ENCODE measurements around the gene OR2D2. TPM values are rescaled to one million over a fixed set of nuclear protein-coding genes. Genes with fewer than 3 reads are reported as not detected.

Gene OR2D2
- total RNA-seq, 2 donors from 2014 or later: 1.2 TPM; not detected in 1

GRCh38 chr11:6927030-6927617 lies 34.8 kb upstream of the OR2D2 start:
- intact Hi-C loops (cut with DNase I): no loop called here

GRCh38 chr11:6926208-6927029 lies 34.1 kb upstream of the OR2D2 start, which contains the start of gene ZNF215:
ZNF215 (plus strand) TSS chr11:6926426; CDS start chr11:6932273, 5,847 bp downstream.
- H3K27ac ChIP-seq: peak within 1 kb of the TSS; percentile 55 to 69
- no peaks in the 10 kb centered on the region for H3K36me3 ChIP-seq
- intact Hi-C loops (cut with DNase I): no loop called here
- WGBS: 2% methylated on average over 61 of the region's 61 CpGs
- peak; percentile 33 for DNase-seq (ENCODE audit: low spot score)
- no peaks in the 10 kb centered on the region for H3K4me1 ChIP-seq (replicated peaks)
- TF ChIP-seq POLR2AphosphoS5 (IDR thresholded peaks at IDR 0.05) (no peak), POLR2A (IDR thresholded peaks at IDR 0.05) (no peak)
- TF ChIP-seq, protein P1, sequence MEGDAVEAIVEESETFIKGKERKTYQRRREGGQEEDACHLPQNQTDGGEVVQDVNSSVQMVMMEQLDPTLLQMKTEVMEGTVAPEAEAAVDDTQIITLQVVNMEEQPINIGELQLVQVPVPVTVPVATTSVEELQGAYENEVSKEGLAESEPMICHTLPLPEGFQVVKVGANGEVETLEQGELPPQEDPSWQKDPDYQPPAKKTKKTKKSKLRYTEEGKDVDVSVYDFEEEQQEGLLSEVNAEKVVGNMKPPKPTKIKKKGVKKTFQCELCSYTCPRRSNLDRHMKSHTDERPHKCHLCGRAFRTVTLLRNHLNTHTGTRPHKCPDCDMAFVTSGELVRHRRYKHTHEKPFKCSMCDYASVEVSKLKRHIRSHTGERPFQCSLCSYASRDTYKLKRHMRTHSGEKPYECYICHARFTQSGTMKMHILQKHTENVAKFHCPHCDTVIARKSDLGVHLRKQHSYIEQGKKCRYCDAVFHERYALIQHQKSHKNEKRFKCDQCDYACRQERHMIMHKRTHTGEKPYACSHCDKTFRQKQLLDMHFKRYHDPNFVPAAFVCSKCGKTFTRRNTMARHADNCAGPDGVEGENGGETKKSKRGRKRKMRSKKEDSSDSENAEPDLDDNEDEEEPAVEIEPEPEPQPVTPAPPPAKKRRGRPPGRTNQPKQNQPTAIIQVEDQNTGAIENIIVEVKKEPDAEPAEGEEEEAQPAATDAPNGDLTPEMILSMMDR (IDR thresholded peaks at IDR 0.05): no peak
- H3K9me3 ChIP-seq: no peaks in the 10 kb centered on the region
- peak within 1 kb of the TSS; percentile 50 to 51 for H3K4me3 ChIP-seq
- H3K27me3 ChIP-seq (replicated peaks; ENCODE audit: insufficient read depth): no peaks in the 10 kb centered on the region

More at GRCh38 chr11:6927030-6927617, 34.8 kb upstream of the OR2D2 start:
- Histone ChIP-seq H3K9me3 (no peaks in the 10 kb centered on the region), H3K36me3 (no peaks in the 10 kb centered on the region), H3K27ac (peak overlapping the region; percentile 55 to 69), H3K27me3 (replicated peaks; ENCODE audit: insufficient read depth) (no peaks in the 10 kb centered on the region), H3K4me3 (peak overlapping the region; percentile 50 to 51), H3K4me1 (replicated peaks) (no peaks in the 10 kb centered on the region)
- 6% methylated on average over 11 of the region's 11 CpGs for WGBS
- TF ChIP-seq POLR2A (IDR thresholded peaks at IDR 0.05): no peak
- TF ChIP-seq POLR2AphosphoS5 (IDR thresholded peaks at IDR 0.05): no peak
- TF ChIP-seq, protein P1 (IDR thresholded peaks at IDR 0.05): no peak
- DNase-seq (ENCODE audit: low spot score): no peak

DNA sequence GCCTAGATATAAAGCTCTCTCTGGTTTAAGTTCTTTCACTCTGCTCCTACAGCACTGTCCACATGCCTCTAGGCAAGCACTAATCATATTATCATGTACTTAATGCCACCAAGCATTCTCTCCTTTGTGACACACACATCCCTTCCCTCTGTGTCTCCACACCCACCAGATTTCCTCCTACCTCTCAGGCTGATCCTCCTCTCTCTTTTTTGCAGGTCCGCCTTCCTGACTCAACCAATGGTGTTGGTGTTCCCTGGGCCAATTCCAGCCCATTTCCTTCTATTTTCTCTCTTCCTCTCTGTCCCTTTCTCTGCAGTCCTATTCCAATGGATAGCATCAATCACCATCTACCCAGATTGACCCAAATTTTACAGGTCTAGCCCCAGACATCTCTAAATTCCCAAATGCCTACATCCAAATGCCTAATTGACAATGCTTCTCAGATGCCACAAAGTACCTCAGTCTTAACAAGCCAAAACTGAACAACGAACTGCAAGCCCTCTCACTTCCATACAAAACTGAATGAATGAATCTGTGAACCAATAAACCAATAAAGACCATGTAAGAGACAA lies 33.4 kb upstream of the OR2D2 start:
- DNase-seq (ENCODE audit: low spot score): no peak
- WGBS: 66% methylated on average over 2 of the region's 2 CpGs
- H3K4me3 ChIP-seq: peak overlapping the region; percentile 50 to 51
- no peaks in the 10 kb centered on the region for H3K36me3 ChIP-seq
- H3K9me3 ChIP-seq: no peaks in the 10 kb centered on the region
- peak overlapping the region; percentile 55 to 69 for H3K27ac ChIP-seq
- H3K4me1 ChIP-seq (replicated peaks): no peaks in the 10 kb centered on the region
- no peaks in the 10 kb centered on the region for H3K27me3 ChIP-seq (replicated peaks; ENCODE audit: insufficient read depth)
- intact Hi-C loops (cut with DNase I): no loop called here
- TF ChIP-seq, protein P1 (IDR thresholded peaks at IDR 0.05): no peak
- TF ChIP-seq POLR2A (IDR thresholded peaks at IDR 0.05): no peak
- TF ChIP-seq POLR2AphosphoS5 (IDR thresholded peaks at IDR 0.05): no peak

DNA sequence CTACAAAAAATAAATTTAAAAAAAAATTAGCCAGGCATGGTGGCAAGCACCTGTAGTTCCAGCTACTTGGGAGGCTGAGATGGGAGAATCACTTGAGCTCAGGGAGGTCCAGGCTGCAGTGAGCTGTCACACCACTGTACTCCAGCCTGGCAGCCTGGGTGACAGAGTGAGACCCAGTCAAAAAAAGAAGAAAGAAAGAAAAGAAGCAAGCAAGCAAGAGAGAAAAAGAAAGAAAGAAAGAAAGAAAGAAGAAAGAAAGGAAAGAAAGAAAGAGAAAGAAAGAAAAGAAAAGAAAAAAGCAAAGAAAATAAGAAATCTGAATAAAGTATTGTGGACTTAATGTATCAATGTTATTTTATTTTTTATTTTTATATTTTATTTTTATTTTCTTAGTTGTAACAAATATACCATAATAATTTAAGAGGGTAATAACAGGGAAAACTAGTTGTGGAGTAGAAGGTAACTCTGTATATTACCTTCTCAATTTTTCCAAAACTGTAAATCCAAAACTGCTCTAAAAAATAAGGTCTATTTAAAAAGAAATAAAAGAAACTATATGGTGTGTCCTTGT lies 32.8 kb upstream of the OR2D2 start:
- no peaks in the 10 kb centered on the region for H3K27me3 ChIP-seq (replicated peaks; ENCODE audit: insufficient read depth)
- no peaks in the 10 kb centered on the region for H3K36me3 ChIP-seq
- H3K4me1 ChIP-seq (replicated peaks): no peaks in the 10 kb centered on the region
- no peak for DNase-seq (ENCODE audit: low spot score)
- H3K27ac ChIP-seq: no peak overlapping the region
- TF ChIP-seq POLR2A (IDR thresholded peaks at IDR 0.05): no peak
- TF ChIP-seq, protein P1 (IDR thresholded peaks at IDR 0.05): no peak
- TF ChIP-seq POLR2AphosphoS5 (IDR thresholded peaks at IDR 0.05): no peak
- H3K4me3 ChIP-seq: no peak overlapping the region
- intact Hi-C loops (cut with DNase I): no loop called here
- H3K9me3 ChIP-seq: no peaks in the 10 kb centered on the region
